ENCODE results near the gene DVL3. TPM values are rescaled to one million over a fixed set of nuclear protein-coding genes. Genes with fewer than 3 reads are reported as not detected.

The DVL3 gene
- total RNA-seq, 2 donors from 2014 or later: 50.5 to 102 TPM

GRCh38 chr3:184177331-184177731, 22.2 kb downstream of the DVL3 start:
- peaks cover 24 to 30% of the 10 kb centered on the region in 2 donors for H3K4me1 ChIP-seq (ENCODE audit: control insufficient read depth in 1 of 2, low read depth in 2 of 2)
- ATAC-seq (ENCODE audit: insufficient number of reproducible peaks, low FRiP score, low read depth) (no peak), DNase-seq (ENCODE audit: low spot score) (no peak)
- peak overlapping the region; percentile 98 for H3K4me3 ChIP-seq
- H3K9me3 ChIP-seq: no peaks in the 10 kb centered on the region
- TF ChIP-seq CTCF (IDR thresholded peaks at IDR 0.05): no peak
- peak overlapping the region; percentile 74 to 92 for H3K27ac ChIP-seq
- no peaks in the 10 kb centered on the region for H3K27me3 ChIP-seq (replicated peaks; ENCODE audit: insufficient read depth)
- peaks cover 52% of the 10 kb centered on the region for H3K36me3 ChIP-seq

- Histone ChIP-seq H3K27me3 (replicated peaks; ENCODE audit: insufficient read depth) (no peaks in the 10 kb centered on the region), H3K4me1 (ENCODE audit: control insufficient read depth in 1 of 2, low read depth in 2 of 2) (peaks cover 24 to 30% of the 10 kb centered on the region in 2 donors), H3K4me3 (peak overlapping the region; percentile 98), H3K36me3 (peaks cover 57% of the 10 kb centered on the region), H3K27ac (peak overlapping the region in 1 of 2 donors; percentile 92), H3K9me3 (no peaks in the 10 kb centered on the region)
- DNase-seq (ENCODE audit: low spot score) (no peak), ATAC-seq (ENCODE audit: insufficient number of reproducible peaks, low FRiP score, low read depth) (no peak)
- TF ChIP-seq CTCF (IDR thresholded peaks at IDR 0.05): no peak
Observed at GRCh38 chr3:184177767-184178306, 22.7 kb downstream of the DVL3 start.

- H3K4me1 ChIP-seq (ENCODE audit: control insufficient read depth in 1 of 2, low read depth in 2 of 2): peaks cover 24 to 30% of the 10 kb centered on the region in 2 donors
- ATAC-seq (ENCODE audit: insufficient number of reproducible peaks, low FRiP score, low read depth) (no peak), DNase-seq (ENCODE audit: low spot score) (no peak)
- TF ChIP-seq CTCF (IDR thresholded peaks at IDR 0.05): no peak
- H3K27me3 ChIP-seq (replicated peaks; ENCODE audit: insufficient read depth): no peaks in the 10 kb centered on the region
- no peak overlapping the region for H3K27ac ChIP-seq
- H3K9me3 ChIP-seq: no peaks in the 10 kb centered on the region
- H3K36me3 ChIP-seq: peaks cover 65% of the 10 kb centered on the region
- H3K4me3 ChIP-seq: no peak overlapping the region
Observed at GRCh38 chr3:184178521-184179138, 23.5 kb downstream of the DVL3 start.

GRCh38 chr3:184180165-184180564, 25.0 kb downstream of the DVL3 start:
- Histone ChIP-seq H3K4me1 (ENCODE audit: control insufficient read depth in 1 of 2, low read depth in 2 of 2) (peaks cover 24 to 27% of the 10 kb centered on the region in 2 donors), H3K27me3 (replicated peaks; ENCODE audit: insufficient read depth) (no peaks in the 10 kb centered on the region), H3K4me3 (no peak overlapping the region), H3K9me3 (no peaks in the 10 kb centered on the region), H3K36me3 (peaks cover 70% of the 10 kb centered on the region), H3K27ac (no peak overlapping the region)
- no peak for ATAC-seq (ENCODE audit: insufficient number of reproducible peaks, low FRiP score, low read depth)
- TF ChIP-seq CTCF (IDR thresholded peaks at IDR 0.05): no peak
- no peak for DNase-seq (ENCODE audit: low spot score)

- no peak for TF ChIP-seq CTCF (IDR thresholded peaks at IDR 0.05)
- ATAC-seq (ENCODE audit: insufficient number of reproducible peaks, low FRiP score, low read depth): no peak
- Histone ChIP-seq H3K4me3 (no peak overlapping the region), H3K4me1 (ENCODE audit: control insufficient read depth in 1 of 2, low read depth in 2 of 2) (peaks cover 18 to 20% of the 10 kb centered on the region in 2 donors), H3K36me3 (peaks cover 70% of the 10 kb centered on the region), H3K27me3 (replicated peaks; ENCODE audit: insufficient read depth) (no peaks in the 10 kb centered on the region), H3K27ac (no peak overlapping the region), H3K9me3 (no peaks in the 10 kb centered on the region)
- no peak for DNase-seq (ENCODE audit: low spot score)
Observed at GRCh38 chr3:184181596-184181995, 26.4 kb downstream of the DVL3 start.

Data from thoracic aorta (tissue), 2 donors.